GM23248 (cell line): ENCODE measurements around the gene ELAVL1. TPM values are rescaled to one million over a fixed set of nuclear protein-coding genes. Genes with fewer than 3 reads are reported as not detected.

Experiments
- DNase-seq: peaks from one replicate; pipeline ENCODE4 v3.0.0-alpha.2; 2015
- H2AFZ ChIP-seq: fragments of 200-600 bp; sonication (generic); 2 replicates; pipeline ENCODE4 v1.6.1; 2016; ENCODE audit warnings: antibody characterized with exemption
- H3F3A ChIP-seq: fragments of 200-600 bp; sonication (generic); 2 replicates; pipeline ENCODE4 v1.6.1; 2016; ENCODE audit warnings: mild to moderate bottlenecking, antibody characterized with exemption, mixed run types; ENCODE audit not compliant: insufficient read depth
- H3K27ac ChIP-seq: fragments of 200-600 bp; sonication (generic); 2 replicates; pipeline ENCODE4 v1.5.1; 2016; ENCODE audit warnings: mild to moderate bottlenecking
- H3K27me3 ChIP-seq: fragments of 200-600 bp; sonication (generic); replicated peaks from 2 replicates; pipeline ENCODE4 v1.6.1; 2016; ENCODE audit warnings: mild to moderate bottlenecking; ENCODE audit not compliant: insufficient read depth
- H3K36me3 ChIP-seq: fragments of 200-600 bp; sonication (generic); 2 replicates; pipeline ENCODE4 v1.6.1; 2016; ENCODE audit warnings: low read depth, mild to moderate bottlenecking
- H3K4me1 ChIP-seq: fragments of 200-600 bp; sonication (generic); 2 replicates; pipeline ENCODE4 v1.6.1; 2016; ENCODE audit warnings: mild to moderate bottlenecking; ENCODE audit not compliant: insufficient read depth
- H3K4me2 ChIP-seq: fragments of 200-600 bp; sonication (generic); one replicate; pipeline ENCODE4 v1.6.1; 2016; ENCODE audit warnings: mild to moderate bottlenecking; ENCODE audit not compliant: unreplicated experiment
- H3K4me3 ChIP-seq: fragments of 200-600 bp; sonication (generic); 2 replicates; pipeline ENCODE4 v1.5.1; 2016; ENCODE audit warnings: mild to moderate bottlenecking
- H3K79me2 ChIP-seq: fragments of 200-600 bp; sonication (generic); 2 replicates; pipeline ENCODE4 v1.6.1; 2016; ENCODE audit warnings: mild to moderate bottlenecking; ENCODE audit not compliant: insufficient read depth
- H3K9ac ChIP-seq: fragments of 200-600 bp; sonication (generic); 2 replicates; pipeline ENCODE4 v1.6.1; 2016; ENCODE audit warnings: mild to moderate bottlenecking
- H3K9me2 ChIP-seq: fragments of 200-600 bp; sonication (generic); 2 replicates; pipeline ENCODE4 v1.6.1; 2016; ENCODE audit warnings: mixed run types, mild to moderate bottlenecking, moderate library complexity; ENCODE audit not compliant: insufficient read depth
- H3K9me3 ChIP-seq: fragments of 200-600 bp; sonication (generic); one replicate; pipeline ENCODE4 v1.6.1; 2017; ENCODE audit warnings: low read depth
- H4K20me1 ChIP-seq: fragments of 200-600 bp; sonication (generic); 2 replicates; pipeline ENCODE4 v1.6.0; 2016; ENCODE audit not compliant: insufficient read depth
- EZH2 ChIP-seq: fragments of 200-600 bp; sonication (generic); IDR thresholded peaks from 2 replicates; pipeline ENCODE4 v1.6.1; 2018; ENCODE audit warnings: antibody characterized with exemption, mild to moderate bottlenecking; ENCODE audit not compliant: insufficient read depth, poor library complexity, severe bottlenecking
- EZH2phosphoT487 ChIP-seq: fragments of 200-600 bp; sonication (generic); IDR thresholded peaks from 2 replicates; pipeline ENCODE4 v1.6.1; 2018; ENCODE audit warnings: antibody characterized with exemption, moderate library complexity, mild to moderate bottlenecking, low read depth; ENCODE audit not compliant: insufficient read depth
- WGBS, 2 experiments: methylation state at CpG; one replicate each; pipeline ENCODE4 v1.1.6; 2015 to 2017; ENCODE audit warnings: low lambda C conversion rate in 2 of 2, low coverage in 1 of 2; ENCODE audit errors: missing lambda C conversion rate in 2 of 2; 5-methylcytosine and 5-hydroxymethylcytosine counted together
- in situ Hi-C: fragments of 300-500 bp; cut with MboI; formaldehyde crosslinking; loops from 2 replicates; pipeline ENCODE4 v1.15.0; 2020
- polyA plus RNA-seq: library from polyadenylated mRNA; unstranded; fragments of >200 nt; fragmentation: Nextera tagmentation; extraction: Ambion mirVana; gene quantifications from 2 replicates; pipeline ENCODE4 v1.2.1, GENCODE V29; 2016
- total RNA-seq: library from RNA; depleted of rRNA; stranded (reverse); fragments of >200 nt; shearing (Covaris generic); gene quantifications from 2 replicates; pipeline ENCODE4 v1.2.3, GENCODE V29; 2014

The ELAVL1 gene
- total and polyA plus RNA-seq, 2 experiments from 2014 or later, result 48.1 to 78.9 TPM

DNA sequence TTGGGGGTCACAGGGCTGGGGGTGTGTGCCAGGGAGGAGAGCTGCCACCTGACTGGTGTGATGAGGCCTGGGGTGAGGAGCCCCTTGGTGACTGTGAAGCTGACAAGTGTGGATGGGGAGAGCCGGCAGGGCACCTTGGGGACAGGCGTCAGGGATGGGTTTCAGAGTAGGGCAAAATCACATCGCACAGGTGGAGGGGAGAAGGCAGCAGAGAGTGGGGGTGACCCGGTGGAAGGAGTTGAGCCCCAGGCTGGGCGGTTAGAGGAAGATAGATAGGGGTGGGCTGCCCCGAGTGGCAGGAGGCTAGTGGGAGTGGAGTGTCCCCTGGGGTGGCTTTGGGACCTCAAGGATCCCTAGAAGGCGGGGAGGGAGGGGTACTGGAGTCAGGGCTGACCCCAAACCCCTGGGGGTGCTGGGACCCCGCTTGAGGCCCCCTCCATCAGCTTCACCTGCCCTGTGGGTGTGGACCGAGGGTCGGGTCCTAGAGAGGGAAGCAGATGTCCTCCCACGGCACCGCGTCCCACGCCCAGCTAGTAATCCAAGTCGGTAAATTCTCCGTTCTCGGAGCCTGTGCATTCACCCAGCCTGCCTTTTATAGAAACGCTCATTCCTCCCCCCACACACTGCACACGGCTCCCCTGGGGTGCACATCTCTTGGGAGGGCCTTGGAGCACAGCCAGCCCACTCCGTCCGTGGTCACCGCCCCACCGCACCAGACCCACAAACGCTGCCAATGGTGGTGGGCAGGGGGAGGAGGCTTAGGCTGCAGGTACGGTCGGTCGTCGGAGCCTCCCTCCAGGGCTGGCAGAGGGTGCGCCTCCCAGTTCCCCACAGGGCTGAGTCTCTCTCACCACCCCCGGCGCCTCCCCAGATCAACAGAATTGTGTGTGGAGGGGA lies 81.9 kb downstream of the ELAVL1 start:
- Histone ChIP-seq H3K9me3 (no peaks in the 10 kb centered on the region), H3K27me3 (no peaks in the 10 kb centered on the region), H3F3A (0 out of 2 replicates have a peak, but pooled peaks cover 7% of the 10 kb centered on the region), H3K9ac (no peak overlapping the region), H3K9me2 (no peaks in the 10 kb centered on the region), H3K79me2 (peaks cover 16% of the 10 kb centered on the region), H3K27ac (no peak overlapping the region), H2AFZ (no peak overlapping the region), H3K4me3 (no peak overlapping the region), H3K4me1 (peaks cover 21% of the 10 kb centered on the region), H3K4me2 (no peak overlapping the region), H3K36me3 (no peaks in the 10 kb centered on the region), H4K20me1 (no peaks in the 10 kb centered on the region)
- in situ Hi-C loops, result no loop called here
- no peak for DNase-seq
- TF ChIP-seq EZH2 (no peak), EZH2phosphoT487 (no peak)
- 66 to 78% methylated on average over 30 to 31 of the region's 31 CpGs for WGBS, 2 experiments

DNA sequence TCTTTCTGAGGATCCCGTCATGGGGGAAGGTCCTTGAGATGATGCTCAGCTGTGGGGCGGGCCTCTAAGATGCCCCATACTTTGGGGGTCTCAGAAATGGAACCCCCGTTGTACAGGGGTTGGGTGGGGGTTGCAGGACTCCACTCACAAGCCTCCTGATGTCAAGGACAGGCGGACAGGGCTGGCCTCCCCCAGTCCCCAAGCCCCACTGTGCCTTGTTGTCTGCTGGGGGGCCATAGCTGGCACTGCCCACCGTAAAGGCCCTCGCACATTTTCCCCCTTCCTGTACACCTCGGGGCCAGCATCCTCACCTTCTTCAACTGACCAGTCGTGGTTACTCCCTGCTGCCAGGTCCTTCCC lies 82.6 kb downstream of the ELAVL1 start:
- Histone ChIP-seq H3K4me3 (no peak overlapping the region), H3K9me2 (no peaks in the 10 kb centered on the region), H2AFZ (no peak overlapping the region), H3K4me1 (peaks cover 13% of the 10 kb centered on the region; the same call in 1 of the 2 replicates), H3K4me2 (no peak overlapping the region), H3K9ac (no peak overlapping the region), H4K20me1 (no peaks in the 10 kb centered on the region), H3K9me3 (no peaks in the 10 kb centered on the region), H3K36me3 (no peaks in the 10 kb centered on the region), H3K27me3 (no peaks in the 10 kb centered on the region), H3K79me2 (peaks cover 16% of the 10 kb centered on the region), H3K27ac (no peak overlapping the region), H3F3A (no peaks in the 10 kb centered on the region)
- WGBS, 2 experiments, result 88 to 91% methylated on average over 7 to 8 of the region's 8 CpGs
- in situ Hi-C loops, result no loop called here
- TF ChIP-seq EZH2, result no peak
- TF ChIP-seq EZH2phosphoT487, result no peak
- no peak for DNase-seq

DNA sequence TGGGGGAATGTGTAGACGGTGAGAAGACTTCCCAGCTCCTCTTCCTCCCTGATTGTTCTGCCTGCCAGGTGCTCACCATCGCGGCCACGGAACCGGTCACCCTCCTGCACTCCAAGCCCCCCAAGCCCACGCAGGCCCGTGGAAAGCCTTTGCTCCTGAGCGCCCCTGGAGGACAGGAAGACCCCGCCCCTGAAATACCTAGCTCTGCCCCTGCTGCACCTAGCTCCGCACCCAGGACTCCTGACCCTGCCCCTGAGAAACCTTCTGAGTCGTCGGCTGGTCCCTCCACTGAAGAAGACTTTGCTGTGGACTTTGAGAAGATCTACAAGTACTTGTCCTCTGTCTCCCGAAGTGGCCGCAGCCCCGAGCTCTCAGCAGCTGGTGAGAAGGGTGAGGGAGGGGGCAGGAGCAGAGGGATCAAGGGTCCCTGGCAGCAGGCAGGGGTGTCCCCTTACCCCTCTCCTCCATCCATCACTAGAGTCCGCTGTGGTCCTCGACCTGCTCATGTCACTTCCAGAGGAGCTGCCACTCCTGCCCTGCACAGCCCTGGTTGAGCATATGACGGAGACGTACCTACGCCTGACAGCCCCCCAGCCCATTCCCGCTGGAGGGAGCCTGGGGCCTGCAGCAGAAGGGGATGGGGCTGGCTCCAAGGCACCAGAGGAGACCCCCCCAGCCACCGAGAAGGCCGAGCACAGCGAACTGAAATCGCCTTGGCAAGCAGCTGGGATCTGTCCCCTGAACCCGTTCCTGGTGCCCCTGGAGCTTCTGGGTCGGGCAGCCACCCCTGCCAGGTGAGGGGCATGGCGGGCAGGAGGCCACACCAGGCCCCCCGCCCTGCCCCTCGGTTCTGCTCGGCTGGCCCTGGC lies 83.2 kb downstream of the ELAVL1 start:
- Histone ChIP-seq H3K27me3 (no peaks in the 10 kb centered on the region), H3K9ac (peak overlapping the region; percentile 87), H3F3A (no peaks in the 10 kb centered on the region), H3K79me2 (peaks cover 16% of the 10 kb centered on the region), H3K9me3 (no peaks in the 10 kb centered on the region), H3K4me2 (peak overlapping the region; percentile 95), H3K9me2 (no peaks in the 10 kb centered on the region), H3K4me1 (0 out of 2 replicates have a peak, but pooled peaks cover 12% of the 10 kb centered on the region), H3K4me3 (peak overlapping the region; percentile 80), H4K20me1 (no peaks in the 10 kb centered on the region), H3K27ac (peak overlapping the region; percentile 84; the same call in 1 of the 2 replicates), H3K36me3 (no peaks in the 10 kb centered on the region), H2AFZ (no peak overlapping the region)
- TF ChIP-seq EZH2 (no peak), EZH2phosphoT487 (no peak)
- DNase-seq, result no peak
- WGBS, 2 experiments, result 89 to 90% methylated on average over 28 to 31 of the region's 31 CpGs
- in situ Hi-C loops, result no loop called here

DNA sequence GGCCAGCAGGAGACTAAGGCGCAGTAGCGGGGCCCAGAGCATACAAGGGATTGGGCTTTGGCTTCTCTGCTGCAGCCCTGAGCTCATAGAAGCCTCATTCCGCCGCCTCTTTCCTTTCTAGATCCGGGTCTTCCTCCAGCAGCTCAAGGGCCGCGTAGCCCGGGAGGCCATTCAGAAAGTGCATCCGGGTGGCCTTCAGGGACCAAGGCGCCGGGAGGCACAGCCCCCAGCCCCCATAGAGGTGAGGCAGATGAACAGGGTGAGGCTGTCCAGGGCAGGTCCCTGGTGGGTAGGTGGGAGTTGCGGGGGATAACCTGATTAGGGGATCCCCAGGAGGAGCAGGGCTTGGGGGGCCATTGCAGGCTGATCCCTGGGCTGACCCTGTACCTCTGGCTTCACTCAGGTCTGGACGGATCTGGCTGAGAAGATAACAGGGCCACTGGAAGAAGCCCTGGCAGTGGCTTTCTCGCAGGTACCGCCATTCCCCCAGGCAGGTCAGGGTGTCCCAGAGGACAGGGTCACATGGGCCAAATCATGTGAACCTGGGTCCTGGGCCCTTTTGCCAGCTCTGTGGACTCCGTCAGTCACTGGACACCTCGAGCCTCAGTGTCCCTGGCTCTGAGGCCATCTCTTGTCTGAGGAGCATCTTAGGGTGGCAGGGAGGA lies 84.0 kb downstream of the ELAVL1 start:
- WGBS, 2 experiments, result 30 to 34% methylated on average over 16 to 17 of the region's 17 CpGs
- Histone ChIP-seq H3K4me3 (peak overlapping the region; percentile 80), H4K20me1 (no peaks in the 10 kb centered on the region), H2AFZ (peak overlapping the region; percentile 52), H3K9me3 (no peaks in the 10 kb centered on the region), H3K9ac (peak overlapping the region; percentile 87), H3K27me3 (no peaks in the 10 kb centered on the region), H3K79me2 (peaks cover 16% of the 10 kb centered on the region), H3K4me2 (peak overlapping the region; percentile 95), H3F3A (no peaks in the 10 kb centered on the region), H3K9me2 (no peaks in the 10 kb centered on the region), H3K36me3 (no peaks in the 10 kb centered on the region), H3K4me1 (0 out of 2 replicates have a peak, but pooled peaks cover 11% of the 10 kb centered on the region), H3K27ac (peak overlapping the region; percentile 84)
- TF ChIP-seq EZH2 (no peak), EZH2phosphoT487 (no peak)
- no peak for DNase-seq
- in situ Hi-C loops, result no loop called here
